Right lobe of liver (tissue), 4 donors: Measurements from ENCODE around the gene ESYT1.

ENCODE experiments used
- POLR2A ChIP-seq: fragments of 450-650 bp; IDR thresholded peaks from one replicate; pipeline ENCODE4 v1.6.1; 2017; ENCODE audit warnings: antibody characterized with exemption, mild to moderate bottlenecking
- TF ChIP-seq, protein P1 (sequence below), 4 donors: fragments of 200-600 bp in 3 of 4; fragments of 450-650 bp in 1 of 4; IDR thresholded peaks; one replicate each; pipeline versions ENCODE4 v1.5.1 to v1.8.0; 2016 to 2022; ENCODE audit warnings: antibody characterized with exemption in 4 of 4, mild to moderate bottlenecking in 2 of 4
- donor health status: DM: no; HTN: no; CAD: no.
- donor health status: DM: no; HTN: no; CAD: no.
- donor health status: DM: no; HTN: yes; CAD: no.

DNA sequence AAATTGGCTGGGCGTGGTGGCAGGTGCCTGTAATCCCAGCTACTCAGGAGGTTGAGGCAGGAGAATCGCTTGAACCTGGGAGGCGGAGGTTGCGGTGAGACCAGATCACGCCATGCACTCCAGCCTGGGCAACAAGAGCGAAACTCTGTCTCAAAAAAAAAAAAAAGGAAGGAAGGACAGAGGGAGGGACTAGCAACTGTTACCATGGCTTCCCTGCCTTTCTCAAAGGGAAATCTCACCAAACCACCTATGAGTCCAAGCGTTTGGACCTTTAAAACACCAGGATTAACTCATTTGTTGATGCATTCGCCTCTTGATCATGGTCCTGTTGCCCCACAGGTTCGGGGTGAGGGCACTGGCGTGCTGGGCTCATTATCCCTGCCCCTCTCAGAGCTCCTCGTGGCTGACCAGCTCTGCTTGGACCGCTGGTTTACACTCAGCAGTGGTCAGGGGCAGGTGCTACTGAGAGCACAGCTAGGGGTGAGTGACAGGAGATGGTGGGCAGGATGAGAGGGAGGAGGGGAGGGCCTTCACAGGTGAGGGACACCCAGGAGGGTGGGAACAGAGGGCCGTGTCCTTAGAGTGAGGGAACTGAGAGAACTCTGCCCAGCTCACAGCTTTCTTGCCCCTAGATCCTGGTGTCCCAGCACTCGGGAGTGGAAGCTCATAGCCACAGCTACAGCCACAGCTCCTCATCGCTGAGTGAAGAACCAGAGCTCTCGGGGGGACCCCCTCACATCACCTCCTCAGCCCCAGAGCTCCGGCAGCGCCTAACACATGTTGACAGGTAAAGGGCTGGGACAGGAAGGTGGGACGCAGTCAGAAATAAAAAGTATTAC lies 14.1 kb downstream of the ESYT1 start:
- TF ChIP-seq POLR2A, result no peak
- TF ChIP-seq, protein P1, sequence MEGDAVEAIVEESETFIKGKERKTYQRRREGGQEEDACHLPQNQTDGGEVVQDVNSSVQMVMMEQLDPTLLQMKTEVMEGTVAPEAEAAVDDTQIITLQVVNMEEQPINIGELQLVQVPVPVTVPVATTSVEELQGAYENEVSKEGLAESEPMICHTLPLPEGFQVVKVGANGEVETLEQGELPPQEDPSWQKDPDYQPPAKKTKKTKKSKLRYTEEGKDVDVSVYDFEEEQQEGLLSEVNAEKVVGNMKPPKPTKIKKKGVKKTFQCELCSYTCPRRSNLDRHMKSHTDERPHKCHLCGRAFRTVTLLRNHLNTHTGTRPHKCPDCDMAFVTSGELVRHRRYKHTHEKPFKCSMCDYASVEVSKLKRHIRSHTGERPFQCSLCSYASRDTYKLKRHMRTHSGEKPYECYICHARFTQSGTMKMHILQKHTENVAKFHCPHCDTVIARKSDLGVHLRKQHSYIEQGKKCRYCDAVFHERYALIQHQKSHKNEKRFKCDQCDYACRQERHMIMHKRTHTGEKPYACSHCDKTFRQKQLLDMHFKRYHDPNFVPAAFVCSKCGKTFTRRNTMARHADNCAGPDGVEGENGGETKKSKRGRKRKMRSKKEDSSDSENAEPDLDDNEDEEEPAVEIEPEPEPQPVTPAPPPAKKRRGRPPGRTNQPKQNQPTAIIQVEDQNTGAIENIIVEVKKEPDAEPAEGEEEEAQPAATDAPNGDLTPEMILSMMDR (IDR thresholded peaks at IDR 0.05), result no peak
